Bronchial epithelial cell (primary cell): ENCODE data around the gene LYL1. TPM values are rescaled to one million over a fixed set of nuclear protein-coding genes. Genes with fewer than 3 reads are reported as not detected.

Experiments used
- DNase-seq: peaks from one replicate; pipeline ENCODE4 v3.0.0-alpha.2; 2010; ENCODE audit warnings: low read depth
- FAIRE-seq: peaks from 2 replicates; lab custom pipeline; 2011; peaks lifted over from hg19 to GRCh38; lab: Jason Lieb, UNC
- H3K27me3 ChIP-seq: 2 replicates; pipeline ENCODE4 v1.5.1; 2011; ENCODE audit warnings: low read length; ENCODE audit not compliant: control insufficient read depth, insufficient read depth
- H3K36me3 ChIP-seq: 2 replicates; pipeline ENCODE4 v1.5.1; 2011; ENCODE audit warnings: low read length; ENCODE audit not compliant: control insufficient read depth, insufficient read depth
- H3K4me3 ChIP-seq: 2 replicates; pipeline ENCODE4 v1.5.1; 2011; ENCODE audit warnings: mild to moderate bottlenecking, low read depth, low read length, control low read depth
- total RNA-seq: library from RNA; depleted of rRNA; stranded (reverse); fragments of >200 nt; gene quantifications from 2 replicates; pipeline ENCODE4 v1.2.1, GENCODE V29; 2014
- TF ChIP-seq, protein P1 (sequence below): IDR thresholded peaks from 2 replicates; pipeline ENCODE4 v1.5.1; 2011; ENCODE audit warnings: mild to moderate bottlenecking, moderate library complexity, low read length, control low read depth, inconsistent platforms; ENCODE audit not compliant: insufficient read depth, severe bottlenecking

LYL1 gene
- total RNA-seq, 1 donor from 2014 or later, result 1.3 TPM

GRCh38 chr19:13066933-13067807 is 35.5 kb downstream of the LYL1 start:
- Histone ChIP-seq H3K36me3 (no peaks in the 10 kb centered on the region), H3K27me3 (no peaks in the 10 kb centered on the region), H3K4me3 (no peak overlapping the region)
- TF ChIP-seq, protein P1, sequence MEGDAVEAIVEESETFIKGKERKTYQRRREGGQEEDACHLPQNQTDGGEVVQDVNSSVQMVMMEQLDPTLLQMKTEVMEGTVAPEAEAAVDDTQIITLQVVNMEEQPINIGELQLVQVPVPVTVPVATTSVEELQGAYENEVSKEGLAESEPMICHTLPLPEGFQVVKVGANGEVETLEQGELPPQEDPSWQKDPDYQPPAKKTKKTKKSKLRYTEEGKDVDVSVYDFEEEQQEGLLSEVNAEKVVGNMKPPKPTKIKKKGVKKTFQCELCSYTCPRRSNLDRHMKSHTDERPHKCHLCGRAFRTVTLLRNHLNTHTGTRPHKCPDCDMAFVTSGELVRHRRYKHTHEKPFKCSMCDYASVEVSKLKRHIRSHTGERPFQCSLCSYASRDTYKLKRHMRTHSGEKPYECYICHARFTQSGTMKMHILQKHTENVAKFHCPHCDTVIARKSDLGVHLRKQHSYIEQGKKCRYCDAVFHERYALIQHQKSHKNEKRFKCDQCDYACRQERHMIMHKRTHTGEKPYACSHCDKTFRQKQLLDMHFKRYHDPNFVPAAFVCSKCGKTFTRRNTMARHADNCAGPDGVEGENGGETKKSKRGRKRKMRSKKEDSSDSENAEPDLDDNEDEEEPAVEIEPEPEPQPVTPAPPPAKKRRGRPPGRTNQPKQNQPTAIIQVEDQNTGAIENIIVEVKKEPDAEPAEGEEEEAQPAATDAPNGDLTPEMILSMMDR, result no peak
- DNase-seq (no peak), FAIRE-seq (no peak)

- no peaks in the 10 kb centered on the region for H3K36me3 ChIP-seq
- DNase-seq, result no peak
- H3K27me3 ChIP-seq, result no peaks in the 10 kb centered on the region
- TF ChIP-seq, protein P1, result no peak
- H3K4me3 ChIP-seq, result no peak overlapping the region
- peak; percentile 7 for FAIRE-seq
Measured at GRCh38 chr19:13066226-13066625, 36.4 kb downstream of the LYL1 start.

DNA sequence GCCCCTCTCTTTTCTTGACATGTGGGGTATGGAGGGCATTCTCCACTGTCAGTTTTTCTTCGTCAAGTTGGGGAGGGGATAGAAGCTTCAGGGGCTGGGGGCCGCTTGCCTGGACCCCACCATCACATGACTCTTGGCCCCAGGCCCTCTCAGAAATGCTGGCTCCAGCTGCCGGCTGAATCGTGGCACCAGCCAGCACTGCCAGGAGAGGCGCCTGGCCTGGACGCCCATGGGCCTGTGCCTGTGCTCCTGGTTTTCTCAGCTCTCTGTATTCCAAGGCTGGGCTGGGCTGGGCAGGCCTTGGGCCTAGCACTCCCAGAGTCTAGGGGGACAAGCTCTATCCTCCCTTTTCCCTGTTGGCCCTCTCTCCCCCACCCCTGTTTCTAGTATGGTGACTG is 38.6 kb downstream of the LYL1 start:
- H3K36me3 ChIP-seq, result no peaks in the 10 kb centered on the region
- TF ChIP-seq, protein P1, result no peak
- FAIRE-seq (no peak), DNase-seq (no peak)
- no peak overlapping the region for H3K4me3 ChIP-seq
- no peaks in the 10 kb centered on the region for H3K27me3 ChIP-seq

- Histone ChIP-seq H3K4me3 (no peak overlapping the region), H3K27me3 (no peaks in the 10 kb centered on the region), H3K36me3 (no peaks in the 10 kb centered on the region)
- DNase-seq, result no peak
- no peak for FAIRE-seq
- TF ChIP-seq, protein P1, result no peak
Measured at GRCh38 chr19:13063461-13064091, 39.1 kb downstream of the LYL1 start.

- TF ChIP-seq, protein P1, result no peak
- peak; percentile 18 for FAIRE-seq
- no peak for DNase-seq
- Histone ChIP-seq H3K36me3 (no peaks in the 10 kb centered on the region), H3K4me3 (no peak overlapping the region), H3K27me3 (no peaks in the 10 kb centered on the region)
Measured at GRCh38 chr19:13062317-13062716, 40.3 kb downstream of the LYL1 start.
